AG10803 (cell line): ENCODE measurements around the gene CDH23.

ENCODE experiments used
- DNase-seq: peaks from one replicate; pipeline ENCODE4 v3.0.0; 2010; ENCODE audit warnings: low read depth
- H3K4me3 ChIP-seq: 2 replicates; pipeline ENCODE4 v1.5.1; 2011; ENCODE audit warnings: mild to moderate bottlenecking, low read length, control low read depth
- TF ChIP-seq, protein P1 (sequence below): conservative IDR thresholded peaks from 2 replicates; pipeline ENCODE4 v1.5.1; 2011; ENCODE audit warnings: mild to moderate bottlenecking, low read length, control low read depth, inconsistent platforms

CDH23 gene

GRCh38 chr10:71840177-71840957, 443.6 kb downstream of the CDH23 start:
- peak; percentile 98 for DNase-seq
- TF ChIP-seq, protein P1, sequence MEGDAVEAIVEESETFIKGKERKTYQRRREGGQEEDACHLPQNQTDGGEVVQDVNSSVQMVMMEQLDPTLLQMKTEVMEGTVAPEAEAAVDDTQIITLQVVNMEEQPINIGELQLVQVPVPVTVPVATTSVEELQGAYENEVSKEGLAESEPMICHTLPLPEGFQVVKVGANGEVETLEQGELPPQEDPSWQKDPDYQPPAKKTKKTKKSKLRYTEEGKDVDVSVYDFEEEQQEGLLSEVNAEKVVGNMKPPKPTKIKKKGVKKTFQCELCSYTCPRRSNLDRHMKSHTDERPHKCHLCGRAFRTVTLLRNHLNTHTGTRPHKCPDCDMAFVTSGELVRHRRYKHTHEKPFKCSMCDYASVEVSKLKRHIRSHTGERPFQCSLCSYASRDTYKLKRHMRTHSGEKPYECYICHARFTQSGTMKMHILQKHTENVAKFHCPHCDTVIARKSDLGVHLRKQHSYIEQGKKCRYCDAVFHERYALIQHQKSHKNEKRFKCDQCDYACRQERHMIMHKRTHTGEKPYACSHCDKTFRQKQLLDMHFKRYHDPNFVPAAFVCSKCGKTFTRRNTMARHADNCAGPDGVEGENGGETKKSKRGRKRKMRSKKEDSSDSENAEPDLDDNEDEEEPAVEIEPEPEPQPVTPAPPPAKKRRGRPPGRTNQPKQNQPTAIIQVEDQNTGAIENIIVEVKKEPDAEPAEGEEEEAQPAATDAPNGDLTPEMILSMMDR, result no peak
- H3K4me3 ChIP-seq, result no peak overlapping the region

- DNase-seq, result no peak
- H3K4me3 ChIP-seq, result no peak overlapping the region
- TF ChIP-seq, protein P1, result no peak
Observed at GRCh38 chr10:71840958-71841335, 444.2 kb downstream of the CDH23 start.

DNA sequence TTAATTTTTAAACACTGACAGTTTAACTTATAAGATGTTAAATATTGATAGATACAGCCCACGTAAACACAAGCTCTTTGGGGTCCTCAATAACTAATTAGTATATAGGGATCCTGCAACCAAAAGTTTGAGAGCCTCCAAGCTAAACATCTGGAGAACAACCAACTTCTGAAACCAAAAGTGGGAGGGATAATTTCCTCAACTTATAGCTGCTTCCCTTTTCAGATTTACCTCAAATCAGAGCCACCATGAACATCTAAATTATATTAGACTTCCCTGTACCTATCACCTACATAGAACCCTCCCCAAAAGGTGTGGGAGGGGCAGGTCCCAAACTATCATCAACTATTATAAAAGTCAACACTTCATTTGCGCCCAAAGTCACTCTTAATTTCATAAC, 445.7 kb downstream of the CDH23 start:
- DNase-seq, result no peak
- H3K4me3 ChIP-seq, result no peak overlapping the region
- TF ChIP-seq, protein P1, result no peak

DNA sequence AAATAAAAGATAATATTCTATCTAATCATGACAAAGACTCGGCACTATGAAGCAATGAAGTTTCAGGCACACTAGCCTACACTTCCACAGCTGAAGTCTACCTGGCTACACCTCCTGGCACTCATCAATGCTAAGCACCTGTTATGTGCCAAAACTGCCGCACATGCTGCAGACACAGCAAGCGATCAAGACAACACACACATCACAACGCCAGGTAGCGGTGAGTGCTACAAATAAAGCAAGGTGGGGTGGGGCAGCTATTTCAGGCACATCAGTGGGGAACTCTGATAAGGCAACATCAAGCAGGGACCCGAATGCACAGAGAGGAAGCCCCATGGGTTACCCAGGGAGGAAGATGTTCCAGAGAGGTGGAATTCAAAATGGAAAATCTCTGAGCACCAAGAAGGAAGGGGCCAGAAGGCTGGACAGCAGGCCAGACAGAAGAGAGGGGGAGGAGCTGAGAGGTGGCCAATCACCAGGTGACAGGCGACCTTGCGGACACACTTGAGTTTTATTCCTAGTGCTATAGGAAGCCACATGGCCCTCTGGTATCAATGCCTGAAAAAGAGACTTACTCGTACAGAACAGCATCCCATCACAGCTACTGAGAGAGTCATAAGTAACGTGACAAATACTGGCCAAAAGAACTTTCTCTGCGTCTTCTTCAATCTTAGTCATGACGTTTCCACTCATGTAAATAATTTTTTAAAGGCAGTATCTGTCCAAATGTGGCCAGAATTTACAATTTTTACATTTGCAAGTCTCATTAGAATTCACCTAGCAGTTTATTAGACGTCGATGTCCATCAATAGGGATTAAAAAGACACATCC, 446.4 kb downstream of the CDH23 start:
- no peak overlapping the region for H3K4me3 ChIP-seq
- DNase-seq, result no peak
- TF ChIP-seq, protein P1, result no peak

GRCh38 chr10:71844084-71844483, 447.4 kb downstream of the CDH23 start:
- no peak overlapping the region for H3K4me3 ChIP-seq
- no peak for DNase-seq
- TF ChIP-seq, protein P1, result no peak

- TF ChIP-seq, protein P1, result no peak
- no peak overlapping the region for H3K4me3 ChIP-seq
- no peak for DNase-seq
Observed at GRCh38 chr10:71844695-71845094, 448.0 kb downstream of the CDH23 start.
